Stomach (tissue), 9 donors: Measurements from ENCODE around the gene MYO1E. TPM values are rescaled to one million over a fixed set of nuclear protein-coding genes. Genes with fewer than 3 reads are reported as not detected.
A peak's percentile ranks its signal among the peaks of the same experiment; 100 is the strongest.
"Not testable (repeated sequence)": the region's sequence is repeated elsewhere in the genome, so short reads cannot be mapped to it uniquely, and the experiment has no call there.

Experiments used
- DNase-seq, 2 donors: peaks; one replicate each; pipeline versions ENCODE4 v3.0.0 to v3.0.0-alpha.2; 2013 to 2019
- H3K27ac ChIP-seq, 5 donors: fragments of 200-600 bp in 4 of 5; sonication (generic) in 4 of 5; one replicate each; pipeline ENCODE4 v1.5.1; 2013 to 2019; ENCODE audit warnings: mild to moderate bottlenecking in 1 of 5, moderate library complexity in 1 of 5
- H3K27me3 ChIP-seq, 3 donors: fragments of 200-600 bp; sonication (generic); one replicate each; pipeline ENCODE4 v1.5.1; 2017 to 2019; ENCODE audit warnings: mixed run types in 1 of 3
- H3K36me3 ChIP-seq, 4 donors: fragments of 200-600 bp; sonication (generic); 1 replicate in 3 of 4; 2 replicates in 1 of 4; pipeline ENCODE4 v1.5.1; 2016 to 2019
- H3K4me1 ChIP-seq, 4 donors: fragments of 200-600 bp; sonication (generic); one replicate each; pipeline ENCODE4 v1.5.1; 2016 to 2019
- H3K4me3 ChIP-seq, 4 donors: fragments of 200-600 bp; sonication (generic) in 3 of 4; one replicate each; pipeline ENCODE4 v1.5.1; 2016 to 2019; ENCODE audit warnings: mild to moderate bottlenecking in 1 of 4
- H3K9me3 ChIP-seq, 4 donors: fragments of 200-600 bp; sonication (generic); one replicate each; pipeline ENCODE4 v1.5.1; 2016 to 2019
- CTCF ChIP-seq, 7 experiments: fragments of 450-650 bp in 4 of 7; fragments of 200-600 bp in 3 of 7; sonication (generic) in 3 of 7; IDR thresholded peaks; one replicate each; pipeline ENCODE4 v1.5.1; 2016 to 2019; ENCODE audit warnings: antibody characterized with exemption in 7 of 7, control low read depth in 2 of 7, mild to moderate bottlenecking in 1 of 7
- EP300 ChIP-seq: sonication (generic); formaldehyde crosslinking; IDR thresholded peaks from one replicate; pipeline ENCODE4 v1.6.1; 2017; ENCODE audit warnings: antibody characterized with exemption
- POLR2A ChIP-seq, 4 donors: fragments of 450-650 bp; IDR thresholded peaks; one replicate each; pipeline ENCODE4 v1.6.1; 2016; ENCODE audit warnings: antibody characterized with exemption in 4 of 4, control low read depth in 2 of 4, mild to moderate bottlenecking in 1 of 4, moderate library complexity in 1 of 4
- POLR2AphosphoS5 ChIP-seq, 3 donors: sonication (generic); formaldehyde crosslinking; IDR thresholded peaks; one replicate each; pipeline ENCODE4 v1.6.1; 2016; ENCODE audit warnings: antibody characterized with exemption in 3 of 3
- WGBS, 5 donors: extraction: QIAGEN DNeasy Blood & Tissue Kit in 3 of 5; methylation state at CpG; one replicate each; pipeline versions ENCODE4 v1.1.5 to v1.1.7; 2013 to 2018; 5-methylcytosine and 5-hydroxymethylcytosine counted together
- intact Hi-C: fragments of 100-400 bp; cut with DNase I; formaldehyde crosslinking; loops from one replicate; pipeline ENCODE4 v1.15.1; 2023; ENCODE audit warnings: low total_unique reads
- polyA plus RNA-seq, 3 donors: library from polyadenylated mRNA; stranded (reverse); fragments of 200-250 nt; gene quantifications; one replicate each; pipeline ENCODE4 v1.2.3, GENCODE V29; 2013
- total RNA-seq, 5 donors: library from RNA; depleted of rRNA; stranded (reverse); fragments of >200 nt; gene quantifications; one replicate each; pipeline versions ENCODE4 v1.1.0 to v1.2.3, GENCODE V29; 2014 to 2016
- donor health status: healthy with polysubstance abuse.
- donor health status: Bipolar disorder and iron deficiency.
- donor health status: healthy.

MYO1E gene
- total and polyA plus RNA-seq, 8 donors: 15.1 to 380 (median 46.3) TPM

DNA sequence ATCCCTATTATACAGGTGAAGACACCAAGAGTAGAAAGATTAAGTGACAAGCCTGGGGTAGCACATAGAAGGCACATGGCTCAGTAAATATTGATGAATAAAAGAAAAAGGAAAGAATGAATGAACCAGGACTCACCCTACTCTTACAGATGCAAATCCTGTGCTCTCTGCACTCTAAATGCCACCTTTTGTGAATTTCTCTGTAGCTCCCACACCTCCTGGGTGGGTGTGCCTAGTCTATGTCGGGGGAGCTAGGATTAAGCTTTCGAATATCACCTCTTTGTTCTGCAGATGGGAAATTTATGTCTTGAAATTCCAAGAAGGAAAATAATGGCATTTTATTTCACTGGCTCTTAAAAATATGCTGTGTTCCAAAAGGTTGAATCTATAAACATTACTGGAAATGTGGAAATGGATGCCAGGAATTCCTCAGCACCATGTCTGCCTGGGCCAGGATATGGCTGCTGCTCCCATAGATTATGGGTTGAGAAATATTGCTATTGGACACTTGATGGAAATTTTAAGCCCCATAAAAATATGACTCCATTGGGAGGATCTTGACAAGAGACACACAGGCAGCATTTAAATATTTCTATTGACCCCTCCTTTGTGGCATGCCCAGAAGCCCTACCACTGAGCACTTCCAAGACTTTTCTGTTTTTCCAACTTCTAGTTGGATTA is 224.4 kb downstream of the MYO1E start:
- Histone ChIP-seq H3K4me1 (peaks cover 0 to 8% (median 3%) of the 10 kb centered on the region in 4 donors), H3K9me3 (no peaks in the 10 kb centered on the region), H3K27me3 (no peaks in the 10 kb centered on the region), H3K4me3 (no peak overlapping the region), H3K36me3 (peaks cover 26 to 97% (median 88%) of the 10 kb centered on the region in 4 donors), H3K27ac (no peak overlapping the region)
- WGBS, 5 donors: 62 to 81% (median 73%) methylated on average over 2 of the region's 2 CpGs
- TF ChIP-seq POLR2A (IDR thresholded peaks at IDR 0.05) (no peak), POLR2AphosphoS5 (IDR thresholded peaks at IDR 0.05) (no peak), EP300 (no peak)
- intact Hi-C loops: no loop called here
- DNase-seq: no peak

- TF ChIP-seq EP300 (no peak), POLR2AphosphoS5 (IDR thresholded peaks at IDR 0.05) (no peak), POLR2A (IDR thresholded peaks at IDR 0.05) (no peak), CTCF (IDR thresholded peaks at IDR 0.05) (no peak)
- WGBS, 5 donors: 84 to 96% (median 94%) methylated on average over 5 of the region's 5 CpGs
- intact Hi-C loops: no loop called here
- Histone ChIP-seq H3K27me3 (no peaks in the 10 kb centered on the region), H3K36me3 (peaks cover 20 to 97% (median 88%) of the 10 kb centered on the region in 4 donors), H3K4me1 (peaks cover 0 to 8% (median 3%) of the 10 kb centered on the region in 4 donors), H3K27ac (no peak overlapping the region), H3K4me3 (no peak overlapping the region), H3K9me3 (no peaks in the 10 kb centered on the region)
- no peak for DNase-seq
These were observed 225.0 kb downstream of the MYO1E start for GRCh38 chr15:59147666-59148065.

DNA sequence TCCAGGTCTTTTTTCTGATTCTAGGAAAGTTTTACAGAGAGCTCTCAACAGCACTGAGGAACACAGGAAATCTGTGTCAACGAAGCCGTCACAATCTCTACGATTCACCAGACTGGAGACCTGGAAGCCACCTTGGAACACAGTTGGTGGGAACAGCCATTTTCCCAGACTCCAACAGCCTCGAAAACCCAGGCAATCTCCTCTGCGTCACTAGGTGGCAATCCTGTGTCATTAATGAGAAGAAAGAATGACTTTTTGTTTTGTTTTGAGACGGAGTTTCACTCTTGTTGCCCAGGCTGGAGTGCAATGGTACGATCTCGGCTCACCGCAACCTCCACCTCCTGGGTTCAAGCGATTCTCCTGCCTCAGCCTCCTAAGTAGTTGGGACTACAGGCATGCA is 228.1 kb downstream of the MYO1E start:
- 84 to 87% (median 85%) methylated on average over 10 of the region's 10 CpGs for WGBS, 5 donors
- H3K4me1 ChIP-seq, intact Hi-C loops, H3K9me3 ChIP-seq, H3K4me3 ChIP-seq, H3K27me3 ChIP-seq, H3K27ac ChIP-seq: not testable (repeated sequence)
- H3K36me3 ChIP-seq: peaks cover 6 to 76% (median 65%) of the 10 kb centered on the region in 4 donors
- peak in 1 of 2 donors; percentile 20 for DNase-seq

GRCh38 chr15:59143281-59143680 is 229.4 kb downstream of the MYO1E start:
- H3K27me3 ChIP-seq: no peaks in the 10 kb centered on the region
- no peak overlapping the region for H3K4me3 ChIP-seq
- no peaks in the 10 kb centered on the region for H3K9me3 ChIP-seq
- peaks cover 0 to 5% (median 2%) of the 10 kb centered on the region in 4 donors for H3K4me1 ChIP-seq
- WGBS, 5 donors: 85 to 99% (median 93%) methylated on average over 5 of the region's 5 CpGs
- H3K36me3 ChIP-seq: peaks cover 0 to 74% (median 65%) of the 10 kb centered on the region in 4 donors
- intact Hi-C loops: no loop called here
- no peak overlapping the region for H3K27ac ChIP-seq
- DNase-seq: no peak
- TF ChIP-seq POLR2AphosphoS5 (IDR thresholded peaks at IDR 0.05) (no peak), EP300 (no peak), CTCF (IDR thresholded peaks at IDR 0.05) (no peak), POLR2A (IDR thresholded peaks at IDR 0.05) (no peak)

GRCh38 chr15:59140422-59141226 is 232.0 kb downstream of the MYO1E start:
- 84 to 92% (median 87%) methylated on average over 8 to 9 of the region's 9 CpGs for WGBS, 5 donors
- intact Hi-C loops: no loop called here
- Histone ChIP-seq H3K27me3 (no peaks in the 10 kb centered on the region), H3K9me3 (no peaks in the 10 kb centered on the region), H3K4me3 (no peak overlapping the region), H3K27ac (no peak overlapping the region), H3K36me3 (peaks cover 15 to 76% (median 72%) of the 10 kb centered on the region in 4 donors), H3K4me1 (no peaks in the 10 kb centered on the region)
- peak in 1 of 2 donors; percentile 11 for DNase-seq
- no peak for TF ChIP-seq POLR2A (IDR thresholded peaks at IDR 0.05)
- no peak for TF ChIP-seq EP300
- TF ChIP-seq CTCF (IDR thresholded peaks at IDR 0.05): no peak
- TF ChIP-seq POLR2AphosphoS5 (IDR thresholded peaks at IDR 0.05): no peak
